ENCODE measurements around the gene SLC5A12.
"Not testable (repeated sequence)": the region's sequence is repeated elsewhere in the genome, so short reads cannot be mapped to it uniquely, and the experiment has no call there.

SLC5A12 gene

GRCh38 chr11:26651916-26652315 is 69.9 kb downstream of the SLC5A12 start:
- H3K79me1 ChIP-seq (ENCODE audit: low read depth, low read length): no peaks in the 10 kb centered on the region
- no peak overlapping the region for H3K14ac ChIP-seq (ENCODE audit: low read length)
- H3K36me3 ChIP-seq (replicated peaks in 1 of 2; ENCODE audit: control insufficient read depth in 2 of 2, insufficient read depth in 2 of 2, low read length in 2 of 2): no peaks in the 10 kb centered on the region
- no CpG with 5 or more reads among the region's 6 CpGs for WGBS, 2 donors (ENCODE audit: extremely low coverage in 2 of 2, insufficient read length in 2 of 2, insufficient replicate concordance in 1 of 2)
- H4K91ac ChIP-seq (ENCODE audit: low read depth, low read length, poor library complexity): no peak overlapping the region
- no peak overlapping the region for H2BK5ac ChIP-seq (ENCODE audit: low read length)
- H3K18ac ChIP-seq (ENCODE audit: low read length): no peak overlapping the region
- no peak overlapping the region for H3K4me2 ChIP-seq (ENCODE audit: insufficient read depth, low read length, poor library complexity, severe bottlenecking)
- no peak overlapping the region for H3K4ac ChIP-seq (ENCODE audit: low read length)
- no peak overlapping the region for H3K23ac ChIP-seq (ENCODE audit: low read depth, low read length, poor library complexity)
- no peak overlapping the region for H2BK15ac ChIP-seq (ENCODE audit: low read length)
- H2AFZ ChIP-seq (ENCODE audit: low read length): no peak overlapping the region
- no peak overlapping the region for H3K27ac ChIP-seq (replicated peaks; ENCODE audit: low read length)
- no peaks in the 10 kb centered on the region for H3K4me1 ChIP-seq (ENCODE audit: control insufficient read depth in 2 of 2, insufficient read depth in 1 of 2, low read depth in 1 of 2, low read length in 2 of 2)
- H4K8ac ChIP-seq (ENCODE audit: low read depth, low read length): no peak overlapping the region
- no peak overlapping the region for H3K9ac ChIP-seq (ENCODE audit: low read depth, low read length, poor library complexity)
- no peak overlapping the region for H2AK5ac ChIP-seq (ENCODE audit: low read depth, low read length)
- no peak overlapping the region for H2BK12ac ChIP-seq (ENCODE audit: low read length)
- H3K9me3 ChIP-seq (replicated peaks in 1 of 2; ENCODE audit: control insufficient read depth in 2 of 2, insufficient read depth in 1 of 2, low read depth in 1 of 2, low read length in 2 of 2): no peaks in the 10 kb centered on the region
- H2BK120ac ChIP-seq (ENCODE audit: low read depth, low read length): no peak overlapping the region
- H3K27me3 ChIP-seq (ENCODE audit: control insufficient read depth in 3 of 3, insufficient read depth in 3 of 3, low read depth in 1 of 3, low read length in 3 of 3): no peaks in the 10 kb centered on the region
- DNase-seq (ENCODE audit: low spot score): no peak
- H3K4me3 ChIP-seq (ENCODE audit: low read length in 2 of 2): no peak overlapping the region

GRCh38 chr11:26649884-26650283 is 72.0 kb downstream of the SLC5A12 start:
- Histone ChIP-seq H2BK12ac (ENCODE audit: low read length) (no peak overlapping the region), H3K27me3 (ENCODE audit: control insufficient read depth in 3 of 3, insufficient read depth in 3 of 3, low read depth in 1 of 3, low read length in 3 of 3) (no peaks in the 10 kb centered on the region), H3K79me1 (ENCODE audit: low read depth, low read length) (no peaks in the 10 kb centered on the region), H3K14ac (ENCODE audit: low read length) (no peak overlapping the region), H3K4ac (ENCODE audit: low read length) (no peak overlapping the region), H2AFZ (ENCODE audit: low read length) (no peak overlapping the region), H3K9me3 (replicated peaks in 1 of 2; ENCODE audit: control insufficient read depth in 2 of 2, insufficient read depth in 1 of 2, low read depth in 1 of 2, low read length in 2 of 2) (no peaks in the 10 kb centered on the region), H3K36me3 (replicated peaks in 1 of 2; ENCODE audit: control insufficient read depth in 2 of 2, insufficient read depth in 2 of 2, low read length in 2 of 2) (no peaks in the 10 kb centered on the region), H4K91ac (ENCODE audit: low read depth, low read length, poor library complexity) (no peak overlapping the region), H3K9ac (ENCODE audit: low read depth, low read length, poor library complexity) (no peak overlapping the region), H2AK5ac (ENCODE audit: low read depth, low read length) (no peak overlapping the region), H4K8ac (ENCODE audit: low read depth, low read length) (no peak overlapping the region), H2BK5ac (ENCODE audit: low read length) (no peak overlapping the region), H3K18ac (ENCODE audit: low read length) (no peak overlapping the region), H3K23ac (ENCODE audit: low read depth, low read length, poor library complexity) (no peak overlapping the region), H3K4me3 (ENCODE audit: low read length in 2 of 2) (no peak overlapping the region), H3K4me1 (ENCODE audit: control insufficient read depth in 2 of 2, insufficient read depth in 1 of 2, low read depth in 1 of 2, low read length in 2 of 2) (no peaks in the 10 kb centered on the region), H2BK15ac (ENCODE audit: low read length) (no peak overlapping the region), H2BK120ac (ENCODE audit: low read depth, low read length) (no peak overlapping the region), H3K4me2 (ENCODE audit: insufficient read depth, low read length, poor library complexity, severe bottlenecking) (no peak overlapping the region), H3K27ac (replicated peaks; ENCODE audit: low read length) (no peak overlapping the region)
- DNase-seq (ENCODE audit: low spot score): peak; percentile 72
- no CpG with 5 or more reads among the region's 8 CpGs for WGBS, 2 donors (ENCODE audit: extremely low coverage in 2 of 2, insufficient read length in 2 of 2, insufficient replicate concordance in 1 of 2)

DNA sequence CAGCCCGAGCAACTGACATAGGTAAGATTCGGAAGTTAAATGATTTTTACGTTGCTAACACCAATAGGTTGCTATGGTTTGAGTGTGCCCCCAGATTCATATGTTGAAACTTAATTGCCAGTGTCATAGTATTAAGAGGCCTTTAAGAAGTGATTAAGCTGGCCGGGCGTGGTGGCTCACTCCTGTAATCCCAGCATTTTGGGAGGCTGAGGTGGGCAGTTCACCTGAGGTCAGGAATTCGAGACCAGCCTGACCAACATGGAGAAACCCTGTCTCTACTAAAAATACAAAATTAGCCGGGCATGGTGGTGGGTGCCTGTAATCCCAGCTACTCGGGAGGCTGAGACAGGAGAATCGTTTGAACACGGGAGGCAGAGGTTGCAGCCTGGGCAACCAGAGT is 78.5 kb downstream of the SLC5A12 start:
- not testable (repeated sequence) for H3K9me3 ChIP-seq (replicated peaks in 1 of 2; ENCODE audit: control insufficient read depth in 2 of 2, insufficient read depth in 1 of 2, low read depth in 1 of 2, low read length in 2 of 2); H2BK5ac ChIP-seq (ENCODE audit: low read length); H4K91ac ChIP-seq (ENCODE audit: low read depth, low read length, poor library complexity); H2AFZ ChIP-seq (ENCODE audit: low read length); H2BK12ac ChIP-seq (ENCODE audit: low read length); H3K14ac ChIP-seq (ENCODE audit: low read length); H2AK5ac ChIP-seq (ENCODE audit: low read depth, low read length); H3K79me1 ChIP-seq (ENCODE audit: low read depth, low read length); H2BK120ac ChIP-seq (ENCODE audit: low read depth, low read length); H3K36me3 ChIP-seq (replicated peaks in 1 of 2; ENCODE audit: control insufficient read depth in 2 of 2, insufficient read depth in 2 of 2, low read length in 2 of 2); DNase-seq (ENCODE audit: low spot score); H3K4me1 ChIP-seq (ENCODE audit: control insufficient read depth in 2 of 2, insufficient read depth in 1 of 2, low read depth in 1 of 2, low read length in 2 of 2); H3K4me2 ChIP-seq (ENCODE audit: insufficient read depth, low read length, poor library complexity, severe bottlenecking); H3K18ac ChIP-seq (ENCODE audit: low read length); H2BK15ac ChIP-seq (ENCODE audit: low read length); H3K27me3 ChIP-seq (ENCODE audit: control insufficient read depth in 3 of 3, insufficient read depth in 3 of 3, low read depth in 1 of 3, low read length in 3 of 3); H3K4ac ChIP-seq (ENCODE audit: low read length); H3K23ac ChIP-seq (ENCODE audit: low read depth, low read length, poor library complexity); H3K9ac ChIP-seq (ENCODE audit: low read depth, low read length, poor library complexity); H3K4me3 ChIP-seq (ENCODE audit: low read length in 2 of 2); H4K8ac ChIP-seq (ENCODE audit: low read depth, low read length); H3K27ac ChIP-seq (replicated peaks; ENCODE audit: low read length)
- WGBS, 2 donors (ENCODE audit: extremely low coverage in 2 of 2, insufficient read length in 2 of 2, insufficient replicate concordance in 1 of 2): no CpG with 5 or more reads among the region's 10 CpGs

GRCh38 chr11:26632691-26633159 is 89.1 kb downstream of the SLC5A12 start:
- H3K27me3 ChIP-seq (ENCODE audit: control insufficient read depth in 3 of 3, insufficient read depth in 3 of 3, low read depth in 1 of 3, low read length in 3 of 3): no peaks in the 10 kb centered on the region

More at GRCh38 chr11:26632691-26633159, 89.1 kb downstream of the SLC5A12 start:
- Histone ChIP-seq H3K14ac (ENCODE audit: low read length) (no peak overlapping the region), H3K18ac (ENCODE audit: low read length) (no peak overlapping the region), H2BK15ac (ENCODE audit: low read length) (no peak overlapping the region), H2BK5ac (ENCODE audit: low read length) (no peak overlapping the region), H3K23ac (ENCODE audit: low read depth, low read length, poor library complexity) (no peak overlapping the region), H2BK120ac (ENCODE audit: low read depth, low read length) (no peak overlapping the region), H3K4me3 (ENCODE audit: low read length in 2 of 2) (no peak overlapping the region), H2AFZ (ENCODE audit: low read length) (no peak overlapping the region), H3K4me2 (ENCODE audit: insufficient read depth, low read length, poor library complexity, severe bottlenecking) (no peak overlapping the region), H2AK5ac (ENCODE audit: low read depth, low read length) (no peak overlapping the region), H3K4ac (ENCODE audit: low read length) (no peak overlapping the region), H3K79me1 (ENCODE audit: low read depth, low read length) (no peaks in the 10 kb centered on the region), H3K36me3 (replicated peaks in 1 of 2; ENCODE audit: control insufficient read depth in 2 of 2, insufficient read depth in 2 of 2, low read length in 2 of 2) (no peaks in the 10 kb centered on the region), H3K27ac (replicated peaks; ENCODE audit: low read length) (no peak overlapping the region), H3K9me3 (replicated peaks in 1 of 2; ENCODE audit: control insufficient read depth in 2 of 2, insufficient read depth in 1 of 2, low read depth in 1 of 2, low read length in 2 of 2) (no peaks in the 10 kb centered on the region), H3K9ac (ENCODE audit: low read depth, low read length, poor library complexity) (no peak overlapping the region), H2BK12ac (ENCODE audit: low read length) (no peak overlapping the region), H4K91ac (ENCODE audit: low read depth, low read length, poor library complexity) (no peak overlapping the region), H4K8ac (ENCODE audit: low read depth, low read length) (no peak overlapping the region), H3K4me1 (ENCODE audit: control insufficient read depth in 2 of 2, insufficient read depth in 1 of 2, low read depth in 1 of 2, low read length in 2 of 2) (no peaks in the 10 kb centered on the region)
- no CpG with 5 or more reads among the region's 2 CpGs for WGBS, 2 donors (ENCODE audit: extremely low coverage in 2 of 2, insufficient read length in 2 of 2, insufficient replicate concordance in 1 of 2)
- no peak for DNase-seq (ENCODE audit: low spot score)

All from neuronal stem cell (in vitro differentiated cells).